NCI-H446 treated with DMSO at 0.1 percent for 48 hours (cell line): ENCODE data around the gene HSFX4.
A peak's percentile ranks its signal among the peaks of the same experiment; 100 is the strongest.
"Not testable (repeated sequence)": the region's sequence is repeated elsewhere in the genome, so short reads cannot be mapped to it uniquely, and the experiment has no call there.

Experiments used
- DNase-seq: peaks from one replicate; lab custom pipeline; 2025; lab: John Stamatoyannopoulos, UW

Gene HSFX4

GRCh38 chrX:149938427-149938880 is 9.1 kb downstream of the HSFX4 start, which contains the start of gene EOLA2:
Gene EOLA2, minus strand, starts transcription at chrX:149938491. Its CDS starts 4,617 bp downstream, at chrX:149933874.
- DNase-seq = peak; percentile 96

GRCh38 chrX:149938881-149939654 is 9.7 kb downstream of the HSFX4 start:
- peak; percentile 77 for DNase-seq

GRCh38 chrX:149939655-149939904 is 10.2 kb downstream of the HSFX4 start:
- DNase-seq = no peak

GRCh38 chrX:149939905-149940673 is 10.7 kb downstream of the HSFX4 start:
- peak; percentile 89 for DNase-seq

- not testable (repeated sequence) for DNase-seq
These were observed 11.3 kb downstream of the HSFX4 start for GRCh38 chrX:149940674-149941024.

GRCh38 chrX:149945087-149945670 is 15.8 kb downstream of the HSFX4 start:
- DNase-seq = not testable (repeated sequence)

- not testable (repeated sequence) for DNase-seq
These were observed 16.4 kb downstream of the HSFX4 start for GRCh38 chrX:149945820-149946219.

GRCh38 chrX:149946932-149947331 is 17.6 kb downstream of the HSFX4 start:
- not testable (repeated sequence) for DNase-seq

GRCh38 chrX:149948016-149948415 is 18.6 kb downstream of the HSFX4 start:
- no peak for DNase-seq

- DNase-seq = no peak
These were observed 20.5 kb downstream of the HSFX4 start for GRCh38 chrX:149949743-149950436.

- DNase-seq = peak; percentile 46
These were observed 21.3 kb downstream of the HSFX4 start for GRCh38 chrX:149950681-149951080.

- DNase-seq = no peak
These were observed 32.2 kb downstream of the HSFX4 start for GRCh38 chrX:149961572-149961971.

GRCh38 chrX:149962010-149962409 is 32.6 kb downstream of the HSFX4 start:
- no peak for DNase-seq

GRCh38 chrX:149962859-149963757 is 33.7 kb downstream of the HSFX4 start:
- no peak for DNase-seq

- no peak for DNase-seq
These were observed 49.8 kb downstream of the HSFX4 start for GRCh38 chrX:149979126-149979644.
